Activated CD4-positive, CD25-positive, alpha-beta regulatory T cell treated with anti-CD3 and anti-CD28 coated beads, Interleukin-2, amount 50 U/mL, for 24 hours (primary cell): ENCODE data around the gene CCDC87.
"Not testable (repeated sequence)": the region's sequence is repeated elsewhere in the genome, so short reads cannot be mapped to it uniquely, and the experiment has no call there.

Source experiments
- ATAC-seq, 2 donors: fragments of 150-1000 bp; cut with Tn5 transposase; one replicate each; pipeline ENCODE4 v1.10.0; 2021; ENCODE audit warnings: mild to moderate bottlenecking in 1 of 2, moderate library complexity in 1 of 2

The CCDC87 gene

DNA sequence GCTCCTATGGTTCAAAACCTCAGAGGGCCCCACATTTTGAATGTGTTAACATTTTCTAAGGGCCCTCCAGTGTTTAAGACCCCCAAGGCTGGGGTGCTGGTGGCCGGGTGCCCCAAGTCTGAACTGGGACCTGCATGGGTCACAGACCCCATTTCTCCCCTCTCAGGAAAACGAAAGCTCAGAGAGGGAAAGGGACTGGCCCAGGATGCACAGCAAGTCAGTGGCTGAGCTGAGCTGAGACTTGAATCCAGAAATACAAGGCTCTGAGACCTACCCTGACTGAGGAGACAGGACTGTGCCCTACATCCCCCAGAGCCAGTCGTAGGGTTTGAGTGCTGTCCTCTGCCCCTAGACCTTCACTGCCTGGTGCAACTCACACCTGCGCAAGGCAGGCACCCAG lies 42.0 kb downstream of the CCDC87 start:
- no peak for ATAC-seq

GRCh38 chr11:66549696-66550095 lies 43.2 kb downstream of the CCDC87 start:
- no peak for ATAC-seq

- no peak for ATAC-seq
Observed at GRCh38 chr11:66548774-66549630, 43.9 kb downstream of the CCDC87 start.

GRCh38 chr11:66548041-66548440 lies 44.8 kb downstream of the CCDC87 start:
- no peak for ATAC-seq

DNA sequence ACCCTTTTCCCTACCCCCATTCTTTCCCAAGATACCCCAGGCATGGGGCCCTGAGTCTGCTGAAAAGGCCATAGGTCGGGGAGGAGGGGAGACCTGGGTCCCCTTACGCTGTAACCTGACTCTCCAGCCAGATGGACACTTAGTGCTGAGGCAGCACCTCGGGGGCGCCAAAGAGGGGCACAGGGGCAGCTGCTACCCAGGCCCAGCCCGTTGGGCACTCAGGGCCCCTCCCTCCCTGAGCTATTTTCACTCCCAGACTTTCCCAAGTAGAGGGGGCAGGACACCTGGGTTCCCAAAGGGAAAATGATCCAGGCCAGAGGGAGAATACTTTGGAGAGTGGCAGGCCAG lies 45.2 kb downstream of the CCDC87 start:
- no peak for ATAC-seq

DNA sequence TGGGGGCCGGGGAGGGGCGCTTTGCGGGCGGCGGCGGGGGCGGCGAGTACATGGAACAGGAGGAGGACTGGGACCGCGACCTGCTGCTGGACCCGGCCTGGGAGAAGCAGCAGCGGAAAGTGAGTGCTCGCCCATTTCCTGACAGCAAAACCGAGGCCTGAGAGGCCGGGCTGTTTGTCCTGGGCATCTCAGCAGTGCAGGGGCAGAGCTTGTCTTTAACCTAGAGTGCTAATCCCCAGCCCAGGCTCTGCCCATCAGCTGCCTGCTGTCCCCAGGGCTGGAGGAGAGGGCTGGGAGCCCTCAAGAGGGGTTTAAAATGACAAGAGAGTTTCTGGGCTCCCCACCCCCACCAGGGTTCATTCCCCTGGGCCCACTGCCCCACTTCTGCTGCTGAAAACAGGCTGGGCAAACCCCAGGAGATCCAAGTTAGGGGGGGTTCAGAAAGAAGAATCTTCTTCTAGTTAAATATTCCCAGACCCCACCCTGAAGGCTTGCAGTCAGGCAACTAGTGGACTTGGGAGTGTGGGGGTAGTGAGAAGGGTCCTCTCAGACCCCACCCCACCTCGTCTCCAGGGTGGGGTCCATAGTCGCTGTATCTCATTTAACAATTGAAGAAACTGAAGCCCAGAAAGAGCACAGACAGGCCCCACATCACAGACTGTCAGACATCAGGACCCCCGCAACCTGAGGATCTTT lies 45.7 kb downstream of the CCDC87 start:
- ATAC-seq = no peak

GRCh38 chr11:66546368-66546965 lies 46.4 kb downstream of the CCDC87 start, which contains the start of gene ACTN3:
TSS of gene ACTN3 (plus strand) at chr11:66546903. CDS start at chr11:66546938, 35 bp downstream.
- ATAC-seq = no peak

GRCh38 chr11:66545701-66546367 lies 47.0 kb downstream of the CCDC87 start, which contains the start of gene ZDHHC24:
TSS of gene ZDHHC24 (minus strand) at chr11:66546048. CDS start at chr11:66546003, 45 bp downstream.
- ATAC-seq = peak; percentile 91 to 92

DNA sequence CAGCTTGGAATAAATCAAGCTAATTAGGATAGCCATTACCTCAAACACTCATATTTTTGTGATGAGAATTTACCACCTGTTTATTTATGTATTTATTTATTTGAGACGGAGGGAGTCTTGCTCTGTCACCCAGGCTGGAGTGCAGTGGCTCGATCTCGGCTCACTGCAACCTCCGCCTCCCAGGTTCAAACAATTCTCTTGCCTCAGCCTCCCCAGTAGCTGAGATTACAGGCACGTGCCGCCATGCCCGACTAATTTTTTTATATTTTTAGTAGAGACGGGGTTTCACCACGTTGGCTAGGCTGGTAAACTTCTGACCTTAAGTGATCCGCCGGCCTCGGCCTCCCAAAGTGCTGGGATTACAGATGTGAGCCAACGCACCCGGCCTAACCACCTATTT lies 47.9 kb downstream of the CCDC87 start:
- not testable (repeated sequence) for ATAC-seq

DNA sequence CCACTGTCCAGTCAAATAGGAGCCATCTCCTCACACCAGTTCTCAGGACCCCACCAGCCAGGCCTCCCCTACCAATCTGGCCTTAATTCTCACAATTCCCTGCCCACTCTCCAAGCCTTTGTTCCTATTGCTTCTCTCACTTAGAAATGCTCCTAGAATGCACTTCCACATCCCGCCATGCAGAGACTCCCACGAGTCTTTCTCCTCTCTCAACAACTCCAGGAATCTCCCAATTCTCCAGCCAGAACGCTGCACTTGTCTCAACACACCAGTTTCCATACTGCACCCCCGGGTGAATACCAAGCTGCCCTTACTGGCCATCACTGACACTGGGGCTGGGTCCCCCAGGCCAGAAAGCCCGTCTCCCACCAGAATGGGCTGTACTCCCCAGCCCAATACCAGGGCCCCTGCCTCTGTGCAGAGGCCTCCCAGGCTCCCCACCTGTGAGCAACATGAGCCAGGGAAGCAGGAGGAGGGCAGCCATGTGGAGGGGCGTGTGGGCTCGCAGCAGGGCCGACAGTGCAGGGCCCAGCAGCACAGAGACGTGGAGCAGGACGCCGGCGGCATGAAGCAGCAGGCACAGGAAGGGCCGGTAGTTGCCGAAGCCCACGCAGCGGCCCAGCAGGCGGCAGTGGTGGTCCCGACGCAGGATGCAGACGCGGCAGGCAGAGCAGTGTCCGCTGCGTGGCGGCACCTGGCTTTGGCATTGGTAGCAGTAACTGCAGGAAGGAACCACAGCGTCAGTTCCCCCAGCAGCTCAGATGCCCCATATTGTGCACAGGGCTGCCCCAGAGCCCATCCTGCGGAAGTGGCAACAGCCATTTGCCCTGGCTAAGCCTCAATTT lies 49.4 kb downstream of the CCDC87 start:
- ATAC-seq = peak; percentile 9 to 11

GRCh38 chr11:66542362-66542761 lies 50.5 kb downstream of the CCDC87 start:
- ATAC-seq = no peak

- ATAC-seq = no peak
Observed at GRCh38 chr11:66541892-66542291, 51.0 kb downstream of the CCDC87 start.

DNA sequence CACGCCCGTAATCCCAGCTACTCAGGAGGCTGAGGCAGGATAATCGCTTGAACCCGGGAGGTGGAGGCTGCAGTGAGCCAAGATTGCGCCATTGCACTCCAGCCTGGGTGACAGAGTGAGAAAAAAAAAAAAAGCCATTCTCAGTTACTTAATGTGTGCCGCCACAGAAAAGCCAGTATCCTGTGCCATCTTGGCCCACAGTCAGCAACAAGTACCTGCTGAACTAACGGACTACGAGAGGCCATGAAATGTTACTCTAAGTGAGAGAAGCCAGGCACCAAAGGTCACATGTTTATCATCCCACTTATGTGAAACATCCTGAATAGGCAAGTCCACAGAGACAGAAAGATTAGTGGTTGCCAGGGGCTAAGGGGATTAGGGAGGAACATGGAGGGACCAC lies 52.3 kb downstream of the CCDC87 start:
- ATAC-seq = not testable (repeated sequence)
